ENCODE measurements around the gene IFNGR2. TPM values are rescaled to one million over a fixed set of nuclear protein-coding genes. Genes with fewer than 3 reads are reported as not detected.

The IFNGR2 gene
- polyA plus RNA-seq, 1 of the 3 experiments (the other 2 are of a cell fraction): 92.4 TPM

GRCh38 chr21:33397717-33398116, 5.5 kb upstream of the IFNGR2 start:
- no peaks in the 10 kb centered on the region for H3K36me3 ChIP-seq (replicated peaks in 1 of 2; ENCODE audit: control insufficient read depth in 1 of 2, insufficient read depth in 2 of 2, low read length in 1 of 2)
- H3F3A ChIP-seq (replicated peaks; ENCODE audit: insufficient read depth): peaks cover 54% of the 10 kb centered on the region
- no peaks in the 10 kb centered on the region for H3K9me3 ChIP-seq
- H3K27me3 ChIP-seq (ENCODE audit: insufficient read depth): no peaks in the 10 kb centered on the region
- ChIA-PET POLR2A (no interaction called here), CTCF (interaction anchor here (1.4 to 1.6 kb wide), 2 partner anchors 37 to 200 kb away, joined by 4 to 6 read pairs; no protein-coding TSS in a partner anchor)
- H3K4me1 ChIP-seq (ENCODE audit: control insufficient read depth in 1 of 2, insufficient read depth in 2 of 2, low read depth in 1 of 2, low read length in 1 of 2): peaks cover 3 to 19% of the 10 kb centered on the region in 2 experiments; a peak in 3 of 4 replicates
- peak overlapping the region in 1 of 2 experiments; percentile 91; a peak in 2 of 4 replicates for H3K27ac ChIP-seq (ENCODE audit: low read depth in 2 of 2, low read length in 1 of 2)
- H4K20me1 ChIP-seq (ENCODE audit: insufficient read depth): no peaks in the 10 kb centered on the region
- no peaks in the 10 kb centered on the region for H3K79me2 ChIP-seq (ENCODE audit: insufficient read depth)
- H3K4me3 ChIP-seq (ENCODE audit: low read depth in 2 of 2, low read length in 1 of 2): no peak overlapping the region
- WGBS (ENCODE audit: low lambda C conversion rate): 96% methylated on average over 3 of the region's 3 CpGs
- DNase-seq: no peak
- no peak for TF ChIP-seq USF1 (IDR thresholded peaks at IDR 0.05; ENCODE audit: borderline replicate concordance, low read depth)
- no peak for TF ChIP-seq TEAD4 (IDR thresholded peaks at IDR 0.05; ENCODE audit: borderline replicate concordance, insufficient read depth)
- TF ChIP-seq SIN3A (IDR thresholded peaks at IDR 0.05; ENCODE audit: borderline replicate concordance, low read depth, low read length): no peak
- TF ChIP-seq, protein P1, sequence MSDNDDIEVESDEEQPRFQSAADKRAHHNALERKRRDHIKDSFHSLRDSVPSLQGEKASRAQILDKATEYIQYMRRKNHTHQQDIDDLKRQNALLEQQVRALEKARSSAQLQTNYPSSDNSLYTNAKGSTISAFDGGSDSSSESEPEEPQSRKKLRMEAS (IDR thresholded peaks at IDR 0.05; ENCODE audit: low read depth): no peak
- no peak for TF ChIP-seq RXRA (IDR thresholded peaks at IDR 0.05; ENCODE audit: borderline replicate concordance, low read depth)
- TF ChIP-seq EZH2phosphoT487 (IDR thresholded peaks at IDR 0.05; ENCODE audit: borderline replicate concordance, low read depth): no peak
- no peak for TF ChIP-seq POLR2AphosphoS5 (IDR thresholded peaks at IDR 0.05; ENCODE audit: low read depth, low read length)
- no peak for TF ChIP-seq RFX5 (IDR thresholded peaks at IDR 0.05; ENCODE audit: low read length)
- H3K4me2 ChIP-seq: no peak overlapping the region
- H2AFZ ChIP-seq (ENCODE audit: low read depth): no peak overlapping the region
- no peaks in the 10 kb centered on the region for H3K9me2 ChIP-seq
- H3K9ac ChIP-seq: peak overlapping the region; percentile 52; the same call in 1 of the 2 replicates

- DNase-seq: no peak
- no peak for TF ChIP-seq NFIC (IDR thresholded peaks at IDR 0.05; ENCODE audit: borderline replicate concordance)
- no peak for TF ChIP-seq FOXJ3 (CRISPR knock-in tag; IDR thresholded peaks at IDR 0.05)
- no peak for TF ChIP-seq RXRA (IDR thresholded peaks at IDR 0.05; ENCODE audit: borderline replicate concordance, low read depth)
- TF ChIP-seq POLR2AphosphoS5 (IDR thresholded peaks at IDR 0.05; ENCODE audit: low read depth, low read length): no peak
- no peak for TF ChIP-seq YY1 (IDR thresholded peaks at IDR 0.05; ENCODE audit: low read depth)
- TF ChIP-seq, protein P2, sequence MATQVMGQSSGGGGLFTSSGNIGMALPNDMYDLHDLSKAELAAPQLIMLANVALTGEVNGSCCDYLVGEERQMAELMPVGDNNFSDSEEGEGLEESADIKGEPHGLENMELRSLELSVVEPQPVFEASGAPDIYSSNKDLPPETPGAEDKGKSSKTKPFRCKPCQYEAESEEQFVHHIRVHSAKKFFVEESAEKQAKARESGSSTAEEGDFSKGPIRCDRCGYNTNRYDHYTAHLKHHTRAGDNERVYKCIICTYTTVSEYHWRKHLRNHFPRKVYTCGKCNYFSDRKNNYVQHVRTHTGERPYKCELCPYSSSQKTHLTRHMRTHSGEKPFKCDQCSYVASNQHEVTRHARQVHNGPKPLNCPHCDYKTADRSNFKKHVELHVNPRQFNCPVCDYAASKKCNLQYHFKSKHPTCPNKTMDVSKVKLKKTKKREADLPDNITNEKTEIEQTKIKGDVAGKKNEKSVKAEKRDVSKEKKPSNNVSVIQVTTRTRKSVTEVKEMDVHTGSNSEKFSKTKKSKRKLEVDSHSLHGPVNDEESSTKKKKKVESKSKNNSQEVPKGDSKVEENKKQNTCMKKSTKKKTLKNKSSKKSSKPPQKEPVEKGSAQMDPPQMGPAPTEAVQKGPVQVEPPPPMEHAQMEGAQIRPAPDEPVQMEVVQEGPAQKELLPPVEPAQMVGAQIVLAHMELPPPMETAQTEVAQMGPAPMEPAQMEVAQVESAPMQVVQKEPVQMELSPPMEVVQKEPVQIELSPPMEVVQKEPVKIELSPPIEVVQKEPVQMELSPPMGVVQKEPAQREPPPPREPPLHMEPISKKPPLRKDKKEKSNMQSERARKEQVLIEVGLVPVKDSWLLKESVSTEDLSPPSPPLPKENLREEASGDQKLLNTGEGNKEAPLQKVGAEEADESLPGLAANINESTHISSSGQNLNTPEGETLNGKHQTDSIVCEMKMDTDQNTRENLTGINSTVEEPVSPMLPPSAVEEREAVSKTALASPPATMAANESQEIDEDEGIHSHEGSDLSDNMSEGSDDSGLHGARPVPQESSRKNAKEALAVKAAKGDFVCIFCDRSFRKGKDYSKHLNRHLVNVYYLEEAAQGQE (IDR thresholded peaks at IDR 0.05; ENCODE audit: low read depth, low read length): no peak
- TF ChIP-seq SMC3 (IDR thresholded peaks at IDR 0.05; ENCODE audit: low read depth, low read length): no peak
- TF ChIP-seq USF1 (IDR thresholded peaks at IDR 0.05; ENCODE audit: borderline replicate concordance, low read depth): no peak
- no peak for TF ChIP-seq CHD2 (IDR thresholded peaks at IDR 0.05; ENCODE audit: low read length, partially characterized antibody)
- TF ChIP-seq GATA2 (CRISPR knock-in tag; IDR thresholded peaks at IDR 0.05): no peak
- no peak for TF ChIP-seq RCOR1 (IDR thresholded peaks at IDR 0.05; ENCODE audit: low read length)
- TF ChIP-seq ELF1 (IDR thresholded peaks at IDR 0.05): no peak
- Histone ChIP-seq H4K20me1 (ENCODE audit: insufficient read depth) (no peaks in the 10 kb centered on the region), H3K79me2 (ENCODE audit: insufficient read depth) (no peaks in the 10 kb centered on the region; the same call in 1 of the 2 replicates), H3K36me3 (replicated peaks in 1 of 2; ENCODE audit: control insufficient read depth in 1 of 2, insufficient read depth in 2 of 2, low read length in 1 of 2) (no peaks in the 10 kb centered on the region), H3K27ac (ENCODE audit: low read depth in 2 of 2, low read length in 1 of 2) (no peak overlapping the region), H2AFZ (ENCODE audit: low read depth) (no peak overlapping the region), H3K4me2 (no peak overlapping the region), H3K4me1 (ENCODE audit: control insufficient read depth in 1 of 2, insufficient read depth in 2 of 2, low read depth in 1 of 2, low read length in 1 of 2) (peaks cover 3 to 19% of the 10 kb centered on the region in 2 experiments; a peak in 3 of 4 replicates), H3K9me2 (no peaks in the 10 kb centered on the region), H3K4me3 (ENCODE audit: low read depth in 2 of 2, low read length in 1 of 2) (no peak overlapping the region), H3F3A (replicated peaks; ENCODE audit: insufficient read depth) (peaks cover 54% of the 10 kb centered on the region), H3K9ac (no peak overlapping the region), H3K9me3 (no peaks in the 10 kb centered on the region), H3K27me3 (ENCODE audit: insufficient read depth) (no peaks in the 10 kb centered on the region)
- WGBS (ENCODE audit: low lambda C conversion rate): 96% methylated on average over 5 of the region's 5 CpGs
- ChIA-PET POLR2A (no interaction called here), CTCF (no interaction called here)
These were observed 4.9 kb upstream of the IFNGR2 start for GRCh38 chr21:33398361-33398760.
